Heart left ventricle (tissue), 13 donors: ENCODE results near the gene STX8.

Source experiments
- POLR2A ChIP-seq, 2 donors: fragments of 450-650 bp; IDR thresholded peaks; one replicate each; pipeline ENCODE4 v1.6.1; 2017; ENCODE audit warnings: antibody characterized with exemption in 2 of 2, mild to moderate bottlenecking in 2 of 2, moderate library complexity in 2 of 2
- TF ChIP-seq, protein P1 (sequence below), 12 donors: fragments of 200-600 bp; sonication (generic) in 4 of 12; IDR thresholded peaks; one replicate each; pipeline versions ENCODE4 v1.5.0 to v1.8.0; 2018 to 2022; ENCODE audit warnings: antibody characterized with exemption in 12 of 12, mild to moderate bottlenecking in 5 of 12
- donor health status: ischemic (EF 13 %, LVEDD 7.1; RV severe dilation, severe dysfunction).
- donor health status: DM: no; HTN: yes; CAD: no.
- donor health status: DM: no; HTN: no; CAD: no.
- donor health status: ischemic (EF 25% LVEDD 6.9; RV normal size, moderate dysfunction).
- donor health status: ischemic (EF 25% LVEDD 5.7; RV mildly dilated, moderate dysfunction).
- donor health status: ischemic (EF 35%, LVEDD 5.7; RV mildly dilated, moderate dysfunction).
- donor health status: nonischemic (EF 11% LVEDD 7.7; RV severe dilation, severe dysfunction).
- donor health status: DM: yes; HTN: yes; CAD: no.
- donor health status: PGD.
- donor health status: ischemic (EF 29% LVEDD 5.4; RV normal size, mild dysfunction).
- donor health status: nonischemic (EF 23%, LVEDD 6.1; RV moderate dilation, normal function).

DNA sequence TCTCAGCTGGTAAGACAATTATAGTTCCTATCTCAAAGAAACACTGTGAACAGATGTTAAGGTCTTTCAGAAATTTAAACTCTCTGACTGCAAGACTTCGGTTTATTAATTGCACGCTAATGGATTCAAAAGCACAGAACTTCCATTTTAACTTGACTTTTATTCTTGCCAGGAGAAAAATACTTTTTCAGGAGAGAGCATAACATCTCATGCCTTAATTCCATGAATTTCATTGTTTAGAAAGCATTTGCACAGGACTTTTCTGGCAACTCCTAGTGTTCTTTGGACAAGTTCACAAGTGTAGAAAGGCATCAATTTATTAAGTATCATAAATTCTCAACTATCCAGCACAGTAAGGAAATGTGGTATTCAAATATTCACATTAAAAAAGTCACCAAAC lies 22.4 kb downstream of the STX8 start:
- TF ChIP-seq, protein P1, sequence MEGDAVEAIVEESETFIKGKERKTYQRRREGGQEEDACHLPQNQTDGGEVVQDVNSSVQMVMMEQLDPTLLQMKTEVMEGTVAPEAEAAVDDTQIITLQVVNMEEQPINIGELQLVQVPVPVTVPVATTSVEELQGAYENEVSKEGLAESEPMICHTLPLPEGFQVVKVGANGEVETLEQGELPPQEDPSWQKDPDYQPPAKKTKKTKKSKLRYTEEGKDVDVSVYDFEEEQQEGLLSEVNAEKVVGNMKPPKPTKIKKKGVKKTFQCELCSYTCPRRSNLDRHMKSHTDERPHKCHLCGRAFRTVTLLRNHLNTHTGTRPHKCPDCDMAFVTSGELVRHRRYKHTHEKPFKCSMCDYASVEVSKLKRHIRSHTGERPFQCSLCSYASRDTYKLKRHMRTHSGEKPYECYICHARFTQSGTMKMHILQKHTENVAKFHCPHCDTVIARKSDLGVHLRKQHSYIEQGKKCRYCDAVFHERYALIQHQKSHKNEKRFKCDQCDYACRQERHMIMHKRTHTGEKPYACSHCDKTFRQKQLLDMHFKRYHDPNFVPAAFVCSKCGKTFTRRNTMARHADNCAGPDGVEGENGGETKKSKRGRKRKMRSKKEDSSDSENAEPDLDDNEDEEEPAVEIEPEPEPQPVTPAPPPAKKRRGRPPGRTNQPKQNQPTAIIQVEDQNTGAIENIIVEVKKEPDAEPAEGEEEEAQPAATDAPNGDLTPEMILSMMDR (IDR thresholded peaks at IDR 0.05) = no peak
- TF ChIP-seq POLR2A (IDR thresholded peaks at IDR 0.05) = no peak
